Liver (tissue), 9 donors: ENCODE measurements around the gene SDF2. TPM values are rescaled to one million over a fixed set of nuclear protein-coding genes. Genes with fewer than 3 reads are reported as not detected.
A peak's percentile ranks its signal among the peaks of the same experiment; 100 is the strongest.

Experiments
- DNase-seq: peaks from one replicate; pipeline ENCODE4 v3.0.0-alpha.2; 2017; ENCODE audit warnings: low spot score
- H3K27ac ChIP-seq, 2 donors: one replicate each; pipeline ENCODE4 v1.7.0; 2013; ENCODE audit warnings: inconsistent platforms in 2 of 2, low read length in 2 of 2, control low read depth in 1 of 2, low read depth in 1 of 2, mild to moderate bottlenecking in 1 of 2
- H3K27me3 ChIP-seq, 4 donors: one replicate each; pipeline versions ENCODE4 v1.6.1 to v1.7.0; 2013; ENCODE audit warnings: low read length in 3 of 4, inconsistent platforms in 1 of 4, mild to moderate bottlenecking in 1 of 4, moderate library complexity in 1 of 4; ENCODE audit not compliant: control insufficient read depth in 4 of 4, insufficient read depth in 4 of 4
- H3K36me3 ChIP-seq, 4 donors: one replicate each; pipeline versions ENCODE4 v1.6.1 to v1.7.0; 2013; ENCODE audit warnings: low read length in 3 of 4, mild to moderate bottlenecking in 3 of 4, low read depth in 1 of 4, moderate library complexity in 1 of 4; ENCODE audit not compliant: control insufficient read depth in 4 of 4, insufficient read depth in 3 of 4
- H3K4me1 ChIP-seq, 4 donors: one replicate each; pipeline versions ENCODE4 v1.6.1 to v1.7.0; 2013; ENCODE audit warnings: low read length in 3 of 4, mild to moderate bottlenecking in 3 of 4, moderate library complexity in 1 of 4; ENCODE audit not compliant: control insufficient read depth in 4 of 4, insufficient read depth in 4 of 4
- H3K4me3 ChIP-seq, 3 donors: one replicate each; pipeline versions ENCODE4 v1.6.1 to v1.7.0; 2013; ENCODE audit warnings: low read length in 3 of 3, control low read depth in 1 of 3, low read depth in 1 of 3, mild to moderate bottlenecking in 1 of 3
- H3K9ac ChIP-seq, 2 donors: one replicate each; pipeline ENCODE4 v1.7.0; 2013; ENCODE audit warnings: low read length in 2 of 2, mild to moderate bottlenecking in 2 of 2, moderate library complexity in 2 of 2, control low read depth in 1 of 2, low read depth in 1 of 2
- H3K9me3 ChIP-seq, 4 donors: one replicate each; pipeline versions ENCODE4 v1.6.1 to v1.7.0; 2013; ENCODE audit warnings: low read length in 3 of 4; ENCODE audit not compliant: control insufficient read depth in 4 of 4
- CTCF ChIP-seq: fragments of 150-350 bp; IDR thresholded peaks from 2 replicates; pipeline ENCODE4 v1.5.1; 2017; ENCODE audit warnings: improper control_type of control experiment, low read depth, low read length; ENCODE audit not compliant: missing input control
- EGR1 ChIP-seq, 2 donors: IDR thresholded peaks; 2 replicates each; pipeline ENCODE4 v1.6.1; 2016 to 2018; ENCODE audit warnings: antibody characterized with exemption in 2 of 2, low read depth in 2 of 2
- FOXA1 ChIP-seq: IDR thresholded peaks from 2 replicates; pipeline ENCODE4 v1.6.1; 2016; ENCODE audit warnings: antibody characterized with exemption
- FOXA2 ChIP-seq: IDR thresholded peaks from 2 replicates; pipeline ENCODE4 v1.6.1; 2016; ENCODE audit warnings: antibody characterized with exemption
- GABPA ChIP-seq, 2 donors: IDR thresholded peaks in 1 of 2; conservative IDR thresholded peaks in 1 of 2; 2 replicates each; pipeline ENCODE4 v1.6.1; 2016; ENCODE audit warnings: antibody characterized with exemption in 2 of 2, mild to moderate bottlenecking in 1 of 2, moderate library complexity in 1 of 2
- HNF4A ChIP-seq, 2 donors: conservative IDR thresholded peaks; 2 replicates each; pipeline ENCODE4 v1.6.1; 2016; ENCODE audit warnings: antibody characterized with exemption in 2 of 2, mild to moderate bottlenecking in 2 of 2
- HNF4G ChIP-seq: IDR thresholded peaks from 2 replicates; pipeline ENCODE4 v1.6.1; 2016; ENCODE audit warnings: antibody characterized with exemption
- NR2F2 ChIP-seq: IDR thresholded peaks from 2 replicates; pipeline ENCODE4 v1.6.1; 2016; ENCODE audit warnings: antibody characterized with exemption
- RAD21 ChIP-seq, 2 donors: IDR thresholded peaks; 2 replicates each; pipeline ENCODE4 v1.6.1; 2016; ENCODE audit warnings: antibody characterized with exemption in 2 of 2, mild to moderate bottlenecking in 2 of 2
- RXRA ChIP-seq, 2 donors: IDR thresholded peaks; 2 replicates each; pipeline ENCODE4 v1.6.1; 2017 to 2018; ENCODE audit warnings: antibody characterized with exemption in 2 of 2, mild to moderate bottlenecking in 1 of 2
- SP1 ChIP-seq: IDR thresholded peaks from 2 replicates; pipeline ENCODE4 v1.6.1; 2018; ENCODE audit warnings: antibody characterized with exemption, mild to moderate bottlenecking
- TAF1 ChIP-seq: conservative IDR thresholded peaks from 2 replicates; pipeline ENCODE4 v1.6.1; 2016; ENCODE audit warnings: antibody characterized with exemption, mild to moderate bottlenecking
- YY1 ChIP-seq: IDR thresholded peaks from 2 replicates; pipeline ENCODE4 v1.6.1; 2016; ENCODE audit warnings: antibody characterized with exemption, mild to moderate bottlenecking
- ZBTB33 ChIP-seq: IDR thresholded peaks from 2 replicates; pipeline ENCODE4 v1.6.1; 2016; ENCODE audit warnings: antibody characterized with exemption
- WGBS: extraction: QIAGEN DNeasy Blood & Tissue Kit; methylation state at CpG from one replicate; pipeline ENCODE4 v1.1.7; 2013; 5-methylcytosine and 5-hydroxymethylcytosine counted together
- polyA plus RNA-seq, 2 donors: library from polyadenylated mRNA; stranded (reverse) in 1 of 2; unstranded in 1 of 2; fragments of 200-250 nt in 1 of 2; fragments of >200 nt in 1 of 2; fragmentation: Nextera tagmentation in 1 of 2; extraction: Ambion mirVana in 1 of 2; gene quantifications; one replicate each; pipeline versions ENCODE4 v1.2.1 to v1.2.3, GENCODE V29; 2013 to 2015
- total RNA-seq, 2 donors: library from RNA; depleted of rRNA; stranded (reverse); fragments of >200 nt; gene quantifications; one replicate each; pipeline ENCODE4 v1.2.3, GENCODE V29; 2014
- TF ChIP-seq, protein P1 (sequence below): IDR thresholded peaks from 2 replicates; pipeline ENCODE4 v1.6.1; 2016; ENCODE audit warnings: antibody characterized with exemption
- TF ChIP-seq, protein P2 (sequence below): IDR thresholded peaks from 2 replicates; pipeline ENCODE4 v1.6.1; 2016; ENCODE audit warnings: antibody characterized with exemption
- donor health status: healthy.
- donor health status: healthy.
- donor health status: healthy.
- donor health status: healthy.
- donor health status: healthy.

Gene SDF2
- total and polyA plus RNA-seq, 4 donors: 24.1 to 38.9 (median 28.0) TPM

GRCh38 chr17:28675980-28676379 lies 14.3 kb upstream of the SDF2 start:
- Histone ChIP-seq H3K36me3 (peaks cover 40 to 88% (median 78%) of the 10 kb centered on the region in 4 donors), H3K4me1 (no peaks in the 10 kb centered on the region), H3K9ac (no peak overlapping the region), H3K27ac (no peak overlapping the region), H3K9me3 (no peaks in the 10 kb centered on the region), H3K27me3 (no peaks in the 10 kb centered on the region), H3K4me3 (no peak overlapping the region)
- 83% methylated on average over 7 of the region's 7 CpGs for WGBS
- no peak for DNase-seq
- TF ChIP-seq, protein P1, sequence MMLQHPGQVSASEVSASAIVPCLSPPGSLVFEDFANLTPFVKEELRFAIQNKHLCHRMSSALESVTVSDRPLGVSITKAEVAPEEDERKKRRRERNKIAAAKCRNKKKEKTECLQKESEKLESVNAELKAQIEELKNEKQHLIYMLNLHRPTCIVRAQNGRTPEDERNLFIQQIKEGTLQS: no peak
- peak; percentile 5 to 58 for TF ChIP-seq HNF4A (conservative IDR thresholded peaks at IDR 0.05)
- no peak for TF ChIP-seq NR2F2
- TF ChIP-seq CTCF: peak; percentile 34
- TF ChIP-seq RXRA (IDR thresholded peaks at IDR 0.05): peak in 1 of 2 donors; percentile 19
- TF ChIP-seq YY1: no peak
- TF ChIP-seq TAF1: no peak
- no peak for TF ChIP-seq FOXA2
- TF ChIP-seq RAD21 (IDR thresholded peaks at IDR 0.05): peak; percentile 56 to 69

- 90% methylated on average over 3 of the region's 3 CpGs for WGBS
- Histone ChIP-seq H3K9me3 (no peaks in the 10 kb centered on the region), H3K4me1 (no peaks in the 10 kb centered on the region), H3K36me3 (peaks cover 35 to 86% (median 77%) of the 10 kb centered on the region in 4 donors), H3K9ac (no peak overlapping the region), H3K27me3 (no peaks in the 10 kb centered on the region), H3K27ac (no peak overlapping the region), H3K4me3 (no peak overlapping the region)
- no peak for DNase-seq
- TF ChIP-seq GABPA (IDR thresholded peaks at IDR 0.05 in 1 of 2, conservative IDR thresholded peaks at IDR 0.05 in 1 of 2) (no peak), RXRA (IDR thresholded peaks at IDR 0.05) (no peak), YY1 (no peak), ZBTB33 (no peak), HNF4A (conservative IDR thresholded peaks at IDR 0.05) (no peak), FOXA1 (no peak)
- TF ChIP-seq, protein P2, sequence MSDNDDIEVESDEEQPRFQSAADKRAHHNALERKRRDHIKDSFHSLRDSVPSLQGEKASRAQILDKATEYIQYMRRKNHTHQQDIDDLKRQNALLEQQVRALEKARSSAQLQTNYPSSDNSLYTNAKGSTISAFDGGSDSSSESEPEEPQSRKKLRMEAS: no peak
These were observed 13.8 kb upstream of the SDF2 start for GRCh38 chr17:28675490-28675889.

- Histone ChIP-seq H3K27ac (no peak overlapping the region), H3K36me3 (peaks cover 13 to 65% (median 45%) of the 10 kb centered on the region in 4 donors)
- WGBS: 98% methylated on average over 1 of the region's 1 CpG
- TF ChIP-seq CTCF (no peak), ZBTB33 (no peak), HNF4G (no peak), GABPA (IDR thresholded peaks at IDR 0.05 in 1 of 2, conservative IDR thresholded peaks at IDR 0.05 in 1 of 2) (no peak), FOXA2 (no peak), NR2F2 (no peak), EGR1 (IDR thresholded peaks at IDR 0.05; ENCODE audit: low read depth in 2 of 2) (no peak), RAD21 (IDR thresholded peaks at IDR 0.05) (no peak), SP1 (no peak), FOXA1 (no peak)
- TF ChIP-seq, protein P1: no peak
- TF ChIP-seq, protein P2: no peak
These were observed 8.2 kb upstream of the SDF2 start for GRCh38 chr17:28669918-28670317.

More at GRCh38 chr17:28669918-28670317, 8.2 kb upstream of the SDF2 start:
- Histone ChIP-seq H3K4me1 (peaks cover 0 to 2% (median under 1%) of the 10 kb centered on the region in 4 donors), H3K4me3 (no peak overlapping the region), H3K27me3 (no peaks in the 10 kb centered on the region), H3K9me3 (no peaks in the 10 kb centered on the region), H3K9ac (no peak overlapping the region)
- DNase-seq: no peak
